ENCODE data around the gene PPP1R9B.
A peak's percentile ranks its signal among the peaks of the same experiment; 100 is the strongest.

PPP1R9B gene

GRCh38 chr17:50157891-50158290, 7.4 kb upstream of the PPP1R9B start:
- no peak for DNase-seq (ENCODE audit: low read depth in 2 of 2)

DNA sequence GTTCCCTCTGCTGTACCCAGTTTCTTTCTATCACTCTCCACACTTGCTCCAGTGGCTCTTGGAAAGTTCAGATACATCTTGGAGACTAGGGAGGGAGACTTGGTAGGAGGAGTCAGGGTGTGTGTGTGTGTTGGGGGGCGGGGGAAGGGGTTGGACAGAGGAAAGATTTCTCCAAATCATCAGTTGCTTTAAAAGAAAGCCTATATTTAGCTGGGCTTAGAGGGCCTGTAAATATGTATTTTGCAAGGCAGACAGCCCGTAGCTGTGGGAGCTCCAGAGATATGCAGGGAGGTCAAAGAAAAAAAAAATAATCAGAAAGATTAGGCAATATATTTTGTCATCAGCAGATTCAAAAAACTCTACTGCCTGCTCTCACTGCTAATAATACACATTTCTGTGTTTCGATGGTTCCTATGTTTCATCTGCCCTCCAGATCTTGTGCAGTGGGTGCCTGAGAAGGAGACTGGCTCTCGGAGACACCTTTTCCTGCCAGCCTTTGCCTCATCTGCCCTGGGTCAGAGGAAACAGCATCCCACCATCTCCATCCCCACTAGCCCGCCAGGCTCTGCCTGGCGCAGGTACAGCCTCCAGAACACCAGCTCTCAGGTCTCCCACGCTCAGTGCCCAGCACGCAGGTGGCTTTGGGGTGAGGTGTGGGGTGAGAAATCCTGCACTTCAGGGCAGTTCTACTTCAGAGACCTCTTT, 4.8 kb upstream of the PPP1R9B start:
- DNase-seq (ENCODE audit: low read depth in 2 of 2) = no peak

DNA sequence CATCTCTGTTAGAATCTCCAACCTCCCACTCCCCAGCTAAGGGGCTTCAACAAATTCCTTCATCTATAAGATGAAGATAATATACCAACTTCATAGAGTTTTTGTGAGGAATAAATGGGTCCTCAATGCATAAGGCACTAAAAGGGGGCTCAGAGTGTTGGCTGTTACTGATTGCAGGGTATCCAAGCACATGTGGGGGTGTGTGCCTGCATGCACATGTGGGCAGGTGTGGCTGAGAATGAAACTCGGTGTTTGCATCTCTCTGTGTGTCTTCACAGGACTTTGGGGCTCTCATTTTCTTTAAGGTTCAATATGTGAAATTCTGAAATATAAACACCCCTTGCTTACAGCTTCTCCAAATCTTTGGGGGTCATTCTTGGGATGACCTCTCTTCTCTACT, 4.1 kb upstream of the PPP1R9B start:
- DNase-seq (ENCODE audit: low read depth in 2 of 2) = no peak

- DNase-seq (ENCODE audit: low read depth in 2 of 2) = no peak
These were observed 3.4 kb upstream of the PPP1R9B start for GRCh38 chr17:50153650-50154575.

GRCh38 chr17:50152736-50153135, 2.3 kb upstream of the PPP1R9B start:
- no peak for DNase-seq (ENCODE audit: low read depth in 2 of 2)

DNA sequence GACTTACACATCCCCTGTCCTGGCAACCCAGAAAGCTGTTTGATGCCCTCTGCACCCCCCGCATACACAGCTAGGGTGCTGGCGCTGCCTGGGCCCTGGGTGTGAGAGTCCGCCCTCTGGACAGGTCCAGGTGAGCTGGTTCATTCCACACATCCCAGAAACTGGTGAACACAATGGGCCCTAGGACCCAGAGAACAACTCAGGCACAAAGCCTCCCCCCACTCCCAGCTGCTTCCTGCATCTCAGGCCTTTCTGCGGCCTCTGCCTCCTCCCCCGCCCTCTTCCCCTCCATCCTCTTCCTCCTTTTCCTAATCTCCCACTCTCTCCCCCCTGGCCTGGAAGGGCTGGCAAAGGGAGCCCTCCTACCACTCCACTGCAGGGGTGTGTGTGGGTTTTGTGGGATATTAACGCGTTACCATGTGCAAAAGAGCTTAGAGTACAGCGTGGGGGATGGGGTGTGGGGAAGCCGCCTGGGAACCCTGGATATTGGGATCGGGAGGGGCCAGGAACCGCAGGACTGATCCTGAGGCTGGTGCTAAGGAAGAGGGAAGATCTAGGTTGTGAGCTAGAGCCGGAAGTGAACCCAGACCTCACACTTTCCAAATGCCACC, 1.6 kb upstream of the PPP1R9B start:
- DNase-seq (ENCODE audit: low read depth in 2 of 2) = peak in 1 of 2 experiments; percentile 42

GRCh38 chr17:50151041-50151936, 812 bp upstream of the PPP1R9B start:
- DNase-seq (ENCODE audit: low read depth in 2 of 2) = peak; percentile 70 to 87

DNA sequence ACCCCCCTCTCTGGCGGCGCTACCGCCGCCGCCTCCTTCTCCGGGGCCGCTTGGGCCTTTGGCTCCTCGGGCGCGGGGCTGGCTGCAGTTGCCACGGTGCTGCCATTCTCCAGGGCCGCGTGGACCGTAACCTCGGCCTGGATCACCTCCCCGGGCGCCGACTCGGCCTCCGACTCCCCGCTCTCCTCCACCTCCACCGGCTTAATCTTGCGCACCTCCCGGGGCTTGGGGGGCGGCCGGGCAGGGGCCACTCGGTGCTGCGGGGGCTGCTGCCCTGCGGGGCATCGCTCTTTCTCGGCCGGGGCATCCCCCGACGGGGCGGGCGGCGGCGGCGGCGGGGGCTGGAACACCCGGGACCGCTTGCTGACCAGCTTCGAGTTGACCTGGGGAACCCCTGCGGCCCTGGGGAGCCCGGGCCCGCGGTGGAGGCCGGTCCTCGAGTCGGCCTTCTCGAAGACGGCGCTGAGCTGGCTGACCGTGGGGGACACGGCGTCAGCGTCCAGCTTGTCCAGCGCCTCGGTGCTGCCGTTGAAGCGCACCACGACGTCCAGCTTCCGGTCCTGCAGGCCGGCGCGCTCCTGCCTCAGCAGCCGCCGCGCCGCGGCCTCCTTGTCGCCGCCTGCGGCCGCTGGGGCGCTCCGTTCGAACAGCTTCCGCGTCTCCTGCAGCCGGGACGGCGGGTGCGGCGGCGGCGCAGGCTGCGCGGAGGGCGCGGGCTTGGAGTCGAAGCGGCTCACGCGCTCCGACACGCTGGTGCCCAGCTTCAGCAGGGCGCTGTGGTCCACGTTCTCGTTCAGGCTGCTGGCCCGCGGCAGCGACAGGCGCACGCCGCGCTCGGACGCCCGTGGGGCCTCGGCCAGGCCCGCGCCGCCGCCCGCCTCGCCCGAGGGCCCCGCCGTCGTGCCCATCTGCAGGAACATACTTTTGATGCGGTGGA, 792 bp downstream of the PPP1R9B start:
- DNase-seq (ENCODE audit: low read depth in 2 of 2) = no peak

GRCh38 chr17:50149091-50149416, 1.4 kb downstream of the PPP1R9B start:
- DNase-seq (ENCODE audit: low read depth in 2 of 2) = no peak

- DNase-seq (ENCODE audit: low read depth in 2 of 2) = peak; percentile 55 to 78
These were observed 2.0 kb downstream of the PPP1R9B start for GRCh38 chr17:50148226-50149090.

DNA sequence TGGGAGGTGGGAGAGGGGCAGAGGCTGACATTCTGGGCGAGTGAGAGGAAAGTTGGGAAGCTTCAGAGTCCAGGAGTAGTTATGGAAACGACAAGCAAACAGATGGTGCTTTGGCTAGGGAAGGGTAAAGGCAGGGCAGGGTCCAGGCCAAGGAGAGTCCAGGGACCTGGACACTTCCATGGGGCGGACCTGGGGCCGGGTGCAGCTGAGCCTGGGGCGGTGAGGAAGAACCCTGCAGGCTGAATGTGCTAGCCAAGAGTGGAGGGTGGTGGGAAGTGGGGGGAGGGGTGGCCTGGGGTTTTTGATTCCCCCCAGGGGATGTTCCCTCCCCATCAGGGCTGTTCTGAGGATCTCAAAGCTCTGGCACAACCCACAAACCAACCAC, 2.6 kb downstream of the PPP1R9B start:
- no peak for DNase-seq (ENCODE audit: low read depth in 2 of 2)

DNA sequence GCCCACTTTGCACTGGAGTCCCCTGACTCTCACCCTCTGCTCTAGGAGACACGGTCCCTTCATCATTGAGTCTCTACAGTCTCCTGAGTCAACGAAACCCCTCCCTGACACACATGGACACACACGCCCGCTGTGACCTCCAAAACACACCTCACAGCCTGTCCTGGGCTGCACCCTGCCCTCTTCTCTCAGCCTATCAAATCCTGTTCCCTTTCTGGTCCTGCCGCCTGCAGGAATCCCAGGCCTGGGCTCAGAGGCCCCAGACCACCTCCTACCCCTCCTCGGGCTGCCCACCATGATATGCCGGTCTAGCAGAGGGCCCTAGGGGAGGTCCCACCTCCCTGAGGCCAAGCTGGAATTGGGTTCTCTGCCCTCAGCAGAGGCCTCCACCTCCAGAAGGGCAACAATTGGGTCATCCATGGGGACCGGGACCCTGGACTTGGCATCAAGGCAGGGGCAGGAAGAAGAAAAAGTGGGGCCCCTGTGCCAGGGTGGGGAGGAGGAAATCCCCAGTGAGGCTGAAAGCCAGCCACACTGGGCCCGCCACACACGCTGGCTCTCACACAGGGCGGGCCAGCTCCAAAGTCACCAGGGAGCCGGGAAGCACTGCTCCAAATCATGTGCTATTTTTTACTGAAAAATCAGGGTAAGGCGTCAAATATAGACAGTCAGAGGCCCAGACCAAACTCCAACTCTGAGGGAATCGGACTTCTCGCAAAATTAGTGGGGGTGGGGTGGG, 3.4 kb downstream of the PPP1R9B start:
- DNase-seq (ENCODE audit: low read depth in 2 of 2) = no peak

DNA sequence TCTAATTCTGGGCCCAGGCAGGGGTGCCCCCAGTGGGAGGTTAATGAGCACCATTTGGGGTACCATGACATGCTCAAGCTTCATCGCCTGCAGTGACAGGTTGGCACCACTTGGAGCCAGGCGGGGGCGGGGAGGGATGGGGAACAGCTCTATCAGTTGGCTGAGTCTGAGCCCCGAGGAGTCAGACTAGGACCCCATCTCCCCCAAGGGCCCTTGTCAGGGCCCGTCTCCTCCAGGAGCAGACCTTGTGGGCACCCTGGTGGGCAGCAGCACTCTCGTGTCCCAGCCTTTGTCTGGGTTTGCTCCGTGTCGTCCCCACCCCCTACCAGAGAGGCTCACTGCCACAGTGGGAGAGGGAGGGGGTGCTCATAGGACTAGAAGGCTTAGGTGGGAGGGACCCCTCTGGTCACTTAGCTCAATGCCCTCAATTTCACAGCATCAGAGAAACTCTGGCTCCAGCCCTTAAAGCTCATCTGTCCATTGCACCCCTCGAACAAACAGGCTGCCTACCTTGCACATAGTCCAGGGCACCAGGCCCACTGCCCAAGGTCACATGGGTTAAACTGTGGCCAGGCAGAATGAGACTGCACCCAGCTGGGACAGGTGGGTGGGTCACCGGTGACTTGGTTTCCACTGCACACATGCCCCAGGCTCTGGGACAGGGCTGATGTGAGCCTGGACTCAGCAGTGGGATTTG, 4.1 kb downstream of the PPP1R9B start:
- no peak for DNase-seq (ENCODE audit: low read depth in 2 of 2)

- DNase-seq (ENCODE audit: low read depth in 2 of 2) = no peak
These were observed 4.8 kb downstream of the PPP1R9B start for GRCh38 chr17:50145532-50146229.

GRCh38 chr17:50144845-50145531, 5.5 kb downstream of the PPP1R9B start:
- DNase-seq (ENCODE audit: low read depth in 2 of 2) = no peak

- DNase-seq (ENCODE audit: low read depth in 2 of 2) = no peak
These were observed 6.1 kb downstream of the PPP1R9B start for GRCh38 chr17:50144355-50144754.

Data from stimulated activated CD4-positive, alpha-beta T cell treated with anti-CD3 and anti-CD28 coated beads, Interleukin-12 subunit alpha, Interleukin-12 subunit beta, amount 100 ng/mL, for 24 hours (primary cell).